Nephron (organoid): ENCODE measurements around the gene USF1.

Experiments used
- H3K27ac Mint-ChIP-seq, 3 experiments: 2 replicates each; pipeline ENCODE4 v1.8.0; 2020; ENCODE audit warnings: mixed read lengths in 3 of 3, mild to moderate bottlenecking in 2 of 3, moderate library complexity in 1 of 3
- H3K27me3 Mint-ChIP-seq: 2 replicates; pipeline ENCODE4 v1.8.0; 2021; ENCODE audit warnings: low read depth, mild to moderate bottlenecking, moderate library complexity, mixed read lengths
- H3K36me3 Mint-ChIP-seq: 2 replicates; pipeline ENCODE4 v1.8.0; 2020; ENCODE audit warnings: low read depth, mixed read lengths
- H3K4me1 Mint-ChIP-seq: 2 replicates; pipeline ENCODE4 v1.8.0; 2020; ENCODE audit warnings: mixed read lengths
- H3K4me3 Mint-ChIP-seq, 3 experiments: 2 replicates each; pipeline ENCODE4 v1.8.0; 2020; ENCODE audit warnings: mild to moderate bottlenecking in 3 of 3, mixed read lengths in 3 of 3, moderate library complexity in 2 of 3
- H3K9me3 Mint-ChIP-seq: 2 replicates; pipeline ENCODE4 v1.8.0; 2020; ENCODE audit warnings: mixed read lengths
- TF ChIP-seq, protein P1 (sequence below), 3 experiments: fragments of 200-600 bp; sonication (generic); IDR thresholded peaks; one replicate each; pipeline ENCODE4 v1.5.0; 2021; ENCODE audit warnings: antibody characterized with exemption in 3 of 3; ENCODE audit not compliant: unreplicated experiment in 3 of 3

Gene USF1, protein sequence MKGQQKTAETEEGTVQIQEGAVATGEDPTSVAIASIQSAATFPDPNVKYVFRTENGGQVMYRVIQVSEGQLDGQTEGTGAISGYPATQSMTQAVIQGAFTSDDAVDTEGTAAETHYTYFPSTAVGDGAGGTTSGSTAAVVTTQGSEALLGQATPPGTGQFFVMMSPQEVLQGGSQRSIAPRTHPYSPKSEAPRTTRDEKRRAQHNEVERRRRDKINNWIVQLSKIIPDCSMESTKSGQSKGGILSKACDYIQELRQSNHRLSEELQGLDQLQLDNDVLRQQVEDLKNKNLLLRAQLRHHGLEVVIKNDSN

DNA sequence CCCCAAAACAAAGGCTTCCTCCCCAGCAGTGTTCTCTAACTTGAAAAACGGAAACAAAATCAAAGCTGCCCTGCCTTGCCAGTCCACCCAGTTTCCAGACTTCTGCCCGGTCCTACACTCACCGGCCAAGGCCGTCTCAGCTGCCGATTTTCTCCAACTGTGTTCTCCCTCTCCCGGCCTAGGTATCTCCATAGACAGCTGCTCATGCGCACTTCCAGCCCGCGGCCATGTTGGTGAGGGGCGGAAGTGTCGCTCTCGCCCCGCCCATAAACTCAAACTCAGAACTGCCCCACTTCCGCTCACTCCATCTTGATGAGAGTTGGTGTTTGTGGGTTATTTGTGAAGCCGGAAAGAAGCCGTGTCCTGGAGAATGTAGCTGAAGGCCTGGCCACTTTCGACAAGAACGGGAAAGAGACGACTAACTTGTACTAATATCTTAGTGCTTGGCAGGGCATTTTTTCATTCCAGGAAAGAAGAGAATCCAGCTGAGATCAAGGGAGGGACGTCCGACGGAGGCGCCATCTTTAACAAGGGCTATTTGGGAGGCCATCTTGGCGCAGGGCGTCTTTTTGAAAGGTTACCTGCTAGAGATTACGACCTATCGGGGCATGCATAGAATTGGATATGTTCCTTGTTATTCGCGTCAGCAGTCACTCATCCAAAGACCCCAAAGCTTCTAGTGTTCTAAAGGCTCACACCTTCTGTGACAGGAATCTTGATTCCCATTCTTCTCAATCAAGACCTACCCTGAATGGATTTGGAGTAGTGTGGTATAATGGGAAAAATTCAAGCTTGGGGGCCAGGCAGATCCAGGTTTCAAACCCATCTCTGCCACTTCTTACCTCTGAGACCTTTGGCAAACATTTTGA, at the start of gene USF1:
Gene USF1, minus strand, starts transcription at position 242 of the 869 bp plus-strand sequence. CDS start 2,702 bp downstream, outside the sequence.
- peaks cover 39% of the 10 kb centered on the region for H3K36me3 Mint-ChIP-seq
- H3K4me3 Mint-ChIP-seq, result peak within 1 kb of the TSS; percentile 86 to 92 (median 91)
- H3K4me1 Mint-ChIP-seq, result peaks cover 19% of the 10 kb centered on the region
- peaks cover 19% of the 10 kb centered on the region for H3K27me3 Mint-ChIP-seq
- H3K27ac Mint-ChIP-seq, result peak within 1 kb of the TSS; percentile 99 to 100 (median 100)
- peaks cover 27% of the 10 kb centered on the region for H3K9me3 Mint-ChIP-seq
- TF ChIP-seq, protein P1, sequence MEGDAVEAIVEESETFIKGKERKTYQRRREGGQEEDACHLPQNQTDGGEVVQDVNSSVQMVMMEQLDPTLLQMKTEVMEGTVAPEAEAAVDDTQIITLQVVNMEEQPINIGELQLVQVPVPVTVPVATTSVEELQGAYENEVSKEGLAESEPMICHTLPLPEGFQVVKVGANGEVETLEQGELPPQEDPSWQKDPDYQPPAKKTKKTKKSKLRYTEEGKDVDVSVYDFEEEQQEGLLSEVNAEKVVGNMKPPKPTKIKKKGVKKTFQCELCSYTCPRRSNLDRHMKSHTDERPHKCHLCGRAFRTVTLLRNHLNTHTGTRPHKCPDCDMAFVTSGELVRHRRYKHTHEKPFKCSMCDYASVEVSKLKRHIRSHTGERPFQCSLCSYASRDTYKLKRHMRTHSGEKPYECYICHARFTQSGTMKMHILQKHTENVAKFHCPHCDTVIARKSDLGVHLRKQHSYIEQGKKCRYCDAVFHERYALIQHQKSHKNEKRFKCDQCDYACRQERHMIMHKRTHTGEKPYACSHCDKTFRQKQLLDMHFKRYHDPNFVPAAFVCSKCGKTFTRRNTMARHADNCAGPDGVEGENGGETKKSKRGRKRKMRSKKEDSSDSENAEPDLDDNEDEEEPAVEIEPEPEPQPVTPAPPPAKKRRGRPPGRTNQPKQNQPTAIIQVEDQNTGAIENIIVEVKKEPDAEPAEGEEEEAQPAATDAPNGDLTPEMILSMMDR (IDR thresholded peaks at IDR 0.05; ENCODE audit: unreplicated experiment in 3 of 3), result no peak

DNA sequence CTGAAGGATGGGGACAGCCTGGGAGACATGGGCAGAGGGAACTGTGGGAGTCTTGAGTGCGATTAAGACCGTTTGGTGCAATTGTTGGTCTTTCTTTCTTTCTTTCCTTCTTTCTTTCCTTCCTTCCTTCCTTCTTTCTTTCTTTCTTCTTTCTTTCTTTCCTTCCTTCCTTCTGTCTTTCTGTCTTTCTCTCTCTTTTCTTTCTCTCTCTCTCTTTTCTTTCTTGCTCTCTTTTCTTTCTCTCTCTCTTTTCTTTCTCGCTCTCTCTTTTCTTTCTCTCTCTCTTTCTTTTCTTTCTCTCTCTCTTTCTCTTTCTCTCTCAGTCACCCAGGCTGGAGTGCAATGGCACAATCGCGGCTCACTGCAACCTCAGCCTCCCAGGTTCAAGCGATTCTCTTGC, 49.5 kb upstream of the USF1 start:
- H3K36me3 Mint-ChIP-seq, result peaks cover 8% of the 10 kb centered on the region
- H3K27me3 Mint-ChIP-seq, result peaks cover 20% of the 10 kb centered on the region
- H3K4me1 Mint-ChIP-seq, result peaks cover 16% of the 10 kb centered on the region

DNA sequence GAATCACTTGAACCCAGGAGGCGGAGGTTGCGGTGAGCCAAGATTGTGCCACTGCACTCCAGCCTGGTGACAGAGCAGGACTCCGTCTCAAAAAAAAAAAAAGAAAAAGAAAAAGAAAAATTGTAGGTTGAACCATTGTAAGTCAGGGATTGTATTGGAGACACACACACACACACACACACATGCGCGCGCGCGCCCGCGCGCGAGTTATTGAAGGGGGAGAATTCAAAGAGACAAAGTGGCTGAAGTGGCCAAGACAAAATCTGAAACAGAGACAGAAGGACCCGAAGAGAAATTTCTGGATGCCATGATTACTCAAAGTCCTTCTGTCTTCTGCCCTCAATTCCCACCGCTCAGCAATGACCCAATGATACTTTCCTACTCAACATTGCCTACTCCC, 48.7 kb upstream of the USF1 start:
- no peak overlapping the region for H3K27ac Mint-ChIP-seq
- H3K9me3 Mint-ChIP-seq, result no peaks in the 10 kb centered on the region
- H3K4me1 Mint-ChIP-seq, result peaks cover 16% of the 10 kb centered on the region
- TF ChIP-seq, protein P1 (IDR thresholded peaks at IDR 0.05; ENCODE audit: unreplicated experiment in 3 of 3), result no peak
- H3K4me3 Mint-ChIP-seq, result no peak overlapping the region
- peaks cover under 1% of the 10 kb centered on the region for H3K36me3 Mint-ChIP-seq
- peaks cover 20% of the 10 kb centered on the region for H3K27me3 Mint-ChIP-seq

More for the DNA sequence above, 49.5 kb upstream of the USF1 start:
- TF ChIP-seq, protein P1 (IDR thresholded peaks at IDR 0.05; ENCODE audit: unreplicated experiment in 3 of 3), result no peak
- Mint-ChIP-seq H3K27ac (no peak overlapping the region), H3K9me3 (no peaks in the 10 kb centered on the region), H3K4me3 (peak overlapping the region in 1 of 3 experiments; percentile 40)

DNA sequence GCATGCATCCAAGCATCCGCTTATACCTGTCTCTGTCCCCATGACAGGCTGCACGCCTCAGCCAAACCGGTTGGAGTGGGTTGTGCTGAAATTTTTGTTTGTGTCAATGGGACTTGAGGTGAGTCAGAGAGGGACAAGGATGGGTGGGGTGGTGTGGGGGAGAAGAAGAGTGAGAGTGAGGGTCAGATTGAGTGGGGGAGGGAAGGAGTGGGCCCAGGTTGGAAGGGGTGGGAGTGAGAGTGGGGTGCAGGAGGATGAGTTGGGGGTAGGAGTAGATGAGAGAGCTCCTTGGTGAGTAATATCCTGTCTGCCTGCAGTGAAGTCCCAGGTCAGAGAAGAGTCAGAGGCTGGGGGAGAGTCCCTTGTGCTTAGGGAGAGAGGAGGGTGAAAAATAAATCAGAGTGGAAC, 46.8 kb upstream of the USF1 start:
- Mint-ChIP-seq H3K4me1 (peaks cover 6% of the 10 kb centered on the region), H3K27me3 (peaks cover 18% of the 10 kb centered on the region), H3K36me3 (no peaks in the 10 kb centered on the region), H3K9me3 (no peaks in the 10 kb centered on the region), H3K4me3 (no peak overlapping the region), H3K27ac (no peak overlapping the region)
- TF ChIP-seq, protein P1 (IDR thresholded peaks at IDR 0.05; ENCODE audit: unreplicated experiment in 3 of 3), result no peak

DNA sequence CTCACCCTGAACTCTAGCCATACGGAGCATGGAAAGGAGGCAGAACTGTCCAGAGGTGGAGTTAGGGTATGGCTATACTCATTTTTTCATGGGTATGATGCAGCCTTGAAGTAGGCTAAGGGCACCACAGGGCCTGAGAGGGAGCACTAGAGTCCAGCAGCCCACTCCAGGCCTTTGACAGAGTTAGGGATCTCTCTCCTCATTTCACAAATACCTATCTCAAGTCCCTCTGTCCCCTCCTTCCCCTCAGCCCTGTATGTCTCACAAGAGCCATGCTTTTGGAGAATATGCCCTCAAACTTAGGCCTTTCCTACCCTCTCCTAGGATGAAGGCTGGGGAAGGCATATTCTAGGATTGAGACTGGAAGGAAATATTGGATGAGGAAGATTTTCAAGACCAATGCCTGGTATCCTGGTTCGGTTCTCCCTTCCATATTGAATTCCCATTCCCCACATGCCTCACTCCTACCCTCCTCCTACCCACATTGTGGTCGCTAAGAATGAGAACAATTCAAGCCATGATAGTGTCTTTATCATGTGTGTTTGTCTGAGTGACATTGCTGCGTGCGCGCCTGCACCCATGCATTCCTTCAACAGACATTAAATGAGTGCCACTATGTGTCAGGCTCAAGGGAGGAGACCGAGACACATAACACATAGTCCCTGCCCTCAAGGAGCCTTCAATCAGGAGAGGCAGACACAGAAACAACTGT, 46.2 kb upstream of the USF1 start:
- H3K36me3 Mint-ChIP-seq, result no peaks in the 10 kb centered on the region
- H3K4me3 Mint-ChIP-seq, result no peak overlapping the region
- no peaks in the 10 kb centered on the region for H3K4me1 Mint-ChIP-seq
- H3K27ac Mint-ChIP-seq, result no peak overlapping the region
- TF ChIP-seq, protein P1 (IDR thresholded peaks at IDR 0.05; ENCODE audit: unreplicated experiment in 3 of 3), result no peak
- H3K9me3 Mint-ChIP-seq, result no peaks in the 10 kb centered on the region
- peaks cover 15% of the 10 kb centered on the region for H3K27me3 Mint-ChIP-seq
